DND-41 (cell line): Measurements from ENCODE around the gene AKAP13.

Experiments
- ATAC-seq: fragments of 200-7000 bp; cut with Tn5 transposase; 3 replicates; pipeline ENCODE4 v1.9.1; 2021; ENCODE audit warnings: low read depth; ENCODE audit not compliant: insufficient read depth
- DNase-seq: peaks from one replicate; pipeline ENCODE4 v3.0.0-alpha.2; 2020
- H2AFZ ChIP-seq: 2 replicates; pipeline ENCODE4 v1.6.0; 2012; ENCODE audit warnings: low read depth, low read length
- H3K27ac ChIP-seq: 2 replicates; pipeline ENCODE4 v1.5.1; 2012; ENCODE audit warnings: low read length, inconsistent platforms
- H3K27me3 ChIP-seq: fragments of 200-600 bp; sonication (generic); 2 replicates; pipeline ENCODE4 v1.6.0; 2012; ENCODE audit warnings: low read length, mild to moderate bottlenecking, inconsistent platforms; ENCODE audit not compliant: insufficient read depth, poor library complexity
- H3K36me3 ChIP-seq: 2 replicates; pipeline ENCODE4 v1.5.1; 2012; ENCODE audit warnings: low read length, inconsistent platforms; ENCODE audit not compliant: insufficient read depth
- H3K4me1 ChIP-seq: 2 replicates; pipeline ENCODE4 v1.5.1; 2012; ENCODE audit warnings: mild to moderate bottlenecking, low read length; ENCODE audit not compliant: insufficient read depth
- H3K4me2 ChIP-seq: 2 replicates; pipeline ENCODE4 v1.6.0; 2012; ENCODE audit warnings: mild to moderate bottlenecking, moderate library complexity, low read length, inconsistent platforms; ENCODE audit not compliant: insufficient read depth
- H3K4me3 ChIP-seq, 2 experiments: fragments of 200-600 bp in 1 of 2; shearing (Covaris generic) in 1 of 2; 2 replicates each; pipeline ENCODE4 v1.5.1; 2012 to 2016; ENCODE audit warnings: inconsistent platforms in 2 of 2, low read length in 2 of 2, mild to moderate bottlenecking in 2 of 2, low read depth in 1 of 2, moderate library complexity in 1 of 2
- H3K79me2 ChIP-seq: 2 replicates; pipeline ENCODE4 v1.6.0; 2012; ENCODE audit warnings: low read length, inconsistent platforms; ENCODE audit not compliant: insufficient read depth
- H3K9ac ChIP-seq: 2 replicates; pipeline ENCODE4 v1.6.0; 2012; ENCODE audit warnings: low read depth, mild to moderate bottlenecking, inconsistent platforms, low read length, moderate library complexity
- H3K9me3 ChIP-seq: 2 replicates; pipeline ENCODE4 v1.5.1; 2012; ENCODE audit warnings: low read length, moderate library complexity, mild to moderate bottlenecking, inconsistent platforms; ENCODE audit not compliant: insufficient read depth, severe bottlenecking
- H4K20me1 ChIP-seq: 2 replicates; pipeline ENCODE4 v1.6.0; 2012; ENCODE audit warnings: low read length; ENCODE audit not compliant: insufficient read depth
- EZH2 ChIP-seq: IDR thresholded peaks from 3 replicates; pipeline ENCODE4 v1.6.1; 2012; ENCODE audit warnings: borderline replicate concordance, low read depth, mild to moderate bottlenecking, moderate library complexity, low read length, inconsistent platforms; ENCODE audit not compliant: severe bottlenecking
- TF ChIP-seq, protein P1 (sequence below): IDR thresholded peaks from 2 replicates; pipeline ENCODE4 v1.5.1; 2012; ENCODE audit warnings: borderline replicate concordance, low read length, moderate library complexity, mild to moderate bottlenecking; ENCODE audit not compliant: poor library complexity, severe bottlenecking; ENCODE audit errors: extremely low read depth

AKAP13 gene

DNA sequence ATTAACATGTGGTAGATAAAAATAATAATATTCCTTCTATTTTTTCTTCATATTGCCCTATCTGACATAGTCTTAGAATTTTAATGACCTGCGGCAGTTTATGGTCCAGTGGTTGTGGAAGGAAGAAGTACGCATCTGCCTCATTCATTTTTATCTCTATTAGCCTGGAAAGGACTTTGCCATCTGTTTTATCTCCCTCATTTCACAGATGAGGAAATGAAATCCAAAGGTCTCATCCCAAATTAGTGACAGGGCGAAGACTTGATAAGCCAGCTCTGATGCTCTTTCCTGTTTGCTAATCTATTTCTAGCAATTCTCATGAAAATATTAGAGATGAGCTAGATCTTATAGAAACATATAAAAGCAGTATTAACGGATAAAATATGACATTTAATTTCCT lies 301.0 kb downstream of the AKAP13 start:
- Histone ChIP-seq H4K20me1 (no peaks in the 10 kb centered on the region), H3K4me1 (no peaks in the 10 kb centered on the region), H3K79me2 (no peaks in the 10 kb centered on the region), H3K9ac (no peak overlapping the region), H2AFZ (no peak overlapping the region), H3K9me3 (no peaks in the 10 kb centered on the region), H3K4me2 (no peak overlapping the region), H3K36me3 (peaks cover 7% of the 10 kb centered on the region; the same call in 1 of the 2 replicates), H3K27me3 (no peaks in the 10 kb centered on the region), H3K27ac (no peak overlapping the region), H3K4me3 (no peak overlapping the region)
- DNase-seq (no peak), ATAC-seq (no peak)
- no peak for TF ChIP-seq EZH2
- TF ChIP-seq, protein P1, sequence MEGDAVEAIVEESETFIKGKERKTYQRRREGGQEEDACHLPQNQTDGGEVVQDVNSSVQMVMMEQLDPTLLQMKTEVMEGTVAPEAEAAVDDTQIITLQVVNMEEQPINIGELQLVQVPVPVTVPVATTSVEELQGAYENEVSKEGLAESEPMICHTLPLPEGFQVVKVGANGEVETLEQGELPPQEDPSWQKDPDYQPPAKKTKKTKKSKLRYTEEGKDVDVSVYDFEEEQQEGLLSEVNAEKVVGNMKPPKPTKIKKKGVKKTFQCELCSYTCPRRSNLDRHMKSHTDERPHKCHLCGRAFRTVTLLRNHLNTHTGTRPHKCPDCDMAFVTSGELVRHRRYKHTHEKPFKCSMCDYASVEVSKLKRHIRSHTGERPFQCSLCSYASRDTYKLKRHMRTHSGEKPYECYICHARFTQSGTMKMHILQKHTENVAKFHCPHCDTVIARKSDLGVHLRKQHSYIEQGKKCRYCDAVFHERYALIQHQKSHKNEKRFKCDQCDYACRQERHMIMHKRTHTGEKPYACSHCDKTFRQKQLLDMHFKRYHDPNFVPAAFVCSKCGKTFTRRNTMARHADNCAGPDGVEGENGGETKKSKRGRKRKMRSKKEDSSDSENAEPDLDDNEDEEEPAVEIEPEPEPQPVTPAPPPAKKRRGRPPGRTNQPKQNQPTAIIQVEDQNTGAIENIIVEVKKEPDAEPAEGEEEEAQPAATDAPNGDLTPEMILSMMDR, result no peak

DNA sequence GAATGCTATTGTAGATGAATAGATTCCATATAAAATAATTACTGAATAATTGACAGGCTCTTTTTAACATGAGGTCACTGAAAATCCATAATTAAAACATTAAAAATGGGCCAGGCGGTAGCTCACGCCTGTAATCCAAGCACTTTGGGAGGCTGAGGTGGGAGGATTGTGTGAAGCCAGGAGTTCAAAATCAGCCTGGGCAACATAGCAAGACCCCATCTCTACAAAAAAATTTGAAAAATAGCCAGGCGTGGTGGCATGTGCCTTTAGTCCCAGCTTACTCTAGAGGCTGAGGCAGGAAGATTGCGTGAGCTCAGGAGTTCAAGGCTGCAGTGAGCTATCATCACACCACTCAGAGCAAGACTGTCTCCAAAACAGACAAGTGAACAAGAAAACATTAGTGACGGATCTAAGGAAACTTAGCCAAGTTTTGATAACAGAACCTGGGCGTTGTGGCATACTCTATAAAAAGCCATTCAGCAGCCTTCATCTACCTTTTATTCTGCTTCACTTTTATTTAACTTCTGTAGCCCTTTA lies 303.8 kb downstream of the AKAP13 start:
- Histone ChIP-seq H3K4me3 (no peak overlapping the region), H3K36me3 (peaks cover 4% of the 10 kb centered on the region; the same call in 1 of the 2 replicates), H2AFZ (no peak overlapping the region), H3K79me2 (no peaks in the 10 kb centered on the region), H3K9me3 (no peaks in the 10 kb centered on the region), H3K27ac (no peak overlapping the region), H4K20me1 (no peaks in the 10 kb centered on the region), H3K4me2 (no peak overlapping the region), H3K9ac (no peak overlapping the region), H3K27me3 (no peaks in the 10 kb centered on the region), H3K4me1 (peaks cover 11% of the 10 kb centered on the region)
- ATAC-seq, result no peak
- no peak for DNase-seq
- TF ChIP-seq, protein P1, result no peak
- TF ChIP-seq EZH2, result no peak

DNA sequence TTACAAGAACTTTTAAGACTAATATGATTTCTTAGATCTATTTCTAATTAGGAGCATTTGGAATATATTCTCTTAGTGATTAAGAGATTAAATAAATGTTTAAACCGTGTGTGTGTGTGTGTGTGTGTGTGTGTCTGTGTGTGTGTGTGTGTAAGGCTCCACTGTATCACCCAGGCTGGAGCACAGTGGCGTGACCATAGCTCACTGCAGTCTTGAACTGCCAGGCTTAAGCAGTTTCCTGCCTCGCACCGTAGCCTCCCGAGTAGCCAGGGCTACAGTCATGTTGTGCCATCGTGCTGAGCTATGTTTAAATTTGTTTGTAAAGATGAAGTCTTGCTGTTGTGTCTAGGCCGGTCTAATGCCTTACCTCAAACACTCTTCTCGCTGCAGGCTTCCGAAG lies 305.0 kb downstream of the AKAP13 start:
- Histone ChIP-seq H3K4me2 (no peak overlapping the region), H3K27me3 (no peaks in the 10 kb centered on the region), H3K4me1 (peaks cover 16% of the 10 kb centered on the region), H3K9me3 (no peaks in the 10 kb centered on the region), H3K4me3 (no peak overlapping the region), H3K36me3 (peaks cover 4% of the 10 kb centered on the region; the same call in 1 of the 2 replicates), H3K27ac (no peak overlapping the region), H3K79me2 (peaks cover 4% of the 10 kb centered on the region), H4K20me1 (no peaks in the 10 kb centered on the region), H2AFZ (no peak overlapping the region), H3K9ac (no peak overlapping the region)
- ATAC-seq, result no peak
- no peak for DNase-seq
- TF ChIP-seq, protein P1, result no peak
